AG09309 (cell line): ENCODE results near the gene CEMIP.

Source experiments
- DNase-seq: peaks from one replicate; pipeline ENCODE4 v3.0.0-alpha.2; 2010; ENCODE audit warnings: low read depth
- H3K4me3 ChIP-seq: 2 replicates; pipeline ENCODE4 v1.5.1; 2011; ENCODE audit warnings: mild to moderate bottlenecking, low read depth, low read length, moderate library complexity; ENCODE audit not compliant: control insufficient read depth
- TF ChIP-seq, protein P1 (sequence below): IDR thresholded peaks from 2 replicates; pipeline ENCODE4 v1.5.1; 2011; ENCODE audit warnings: mild to moderate bottlenecking, low read depth, low read length, inconsistent platforms; ENCODE audit not compliant: insufficient read depth, control insufficient read depth; ENCODE audit errors: missing control alignments

CEMIP gene

GRCh38 chr15:80816936-80817335 is 37.8 kb downstream of the CEMIP start:
- TF ChIP-seq, protein P1, sequence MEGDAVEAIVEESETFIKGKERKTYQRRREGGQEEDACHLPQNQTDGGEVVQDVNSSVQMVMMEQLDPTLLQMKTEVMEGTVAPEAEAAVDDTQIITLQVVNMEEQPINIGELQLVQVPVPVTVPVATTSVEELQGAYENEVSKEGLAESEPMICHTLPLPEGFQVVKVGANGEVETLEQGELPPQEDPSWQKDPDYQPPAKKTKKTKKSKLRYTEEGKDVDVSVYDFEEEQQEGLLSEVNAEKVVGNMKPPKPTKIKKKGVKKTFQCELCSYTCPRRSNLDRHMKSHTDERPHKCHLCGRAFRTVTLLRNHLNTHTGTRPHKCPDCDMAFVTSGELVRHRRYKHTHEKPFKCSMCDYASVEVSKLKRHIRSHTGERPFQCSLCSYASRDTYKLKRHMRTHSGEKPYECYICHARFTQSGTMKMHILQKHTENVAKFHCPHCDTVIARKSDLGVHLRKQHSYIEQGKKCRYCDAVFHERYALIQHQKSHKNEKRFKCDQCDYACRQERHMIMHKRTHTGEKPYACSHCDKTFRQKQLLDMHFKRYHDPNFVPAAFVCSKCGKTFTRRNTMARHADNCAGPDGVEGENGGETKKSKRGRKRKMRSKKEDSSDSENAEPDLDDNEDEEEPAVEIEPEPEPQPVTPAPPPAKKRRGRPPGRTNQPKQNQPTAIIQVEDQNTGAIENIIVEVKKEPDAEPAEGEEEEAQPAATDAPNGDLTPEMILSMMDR = no peak
- no peak for DNase-seq
- H3K4me3 ChIP-seq = no peak overlapping the region

- no peak overlapping the region for H3K4me3 ChIP-seq
- DNase-seq = no peak
- TF ChIP-seq, protein P1 = no peak
Measured at GRCh38 chr15:80817901-80818300, 38.7 kb downstream of the CEMIP start.

DNA sequence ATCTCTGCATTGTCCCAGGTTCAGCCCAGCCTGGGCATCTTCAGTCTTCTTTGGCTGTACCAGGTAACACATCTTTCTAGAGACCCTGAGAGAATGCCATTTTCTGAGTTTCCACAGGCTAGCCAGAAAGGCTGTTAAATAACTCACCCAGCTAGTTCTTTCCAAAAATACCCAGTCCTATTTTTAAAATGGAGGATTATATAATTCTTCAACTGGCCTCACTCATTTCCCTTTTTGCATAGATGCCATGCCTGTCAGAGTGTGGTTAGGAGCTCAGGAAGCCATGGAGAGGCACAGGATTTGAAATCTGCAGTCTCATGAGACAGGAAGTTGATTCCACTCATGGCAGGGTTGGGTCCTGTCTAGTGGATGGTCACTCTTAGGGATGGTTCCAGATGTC is 39.8 kb downstream of the CEMIP start:
- no peak for DNase-seq
- H3K4me3 ChIP-seq = no peak overlapping the region
- TF ChIP-seq, protein P1 = no peak

GRCh38 chr15:80820092-80820491 is 40.9 kb downstream of the CEMIP start:
- no peak overlapping the region for H3K4me3 ChIP-seq
- TF ChIP-seq, protein P1 = no peak
- no peak for DNase-seq

- TF ChIP-seq, protein P1 = no peak
- no peak for DNase-seq
Measured at GRCh38 chr15:80822256-80822655, 43.1 kb downstream of the CEMIP start.

DNA sequence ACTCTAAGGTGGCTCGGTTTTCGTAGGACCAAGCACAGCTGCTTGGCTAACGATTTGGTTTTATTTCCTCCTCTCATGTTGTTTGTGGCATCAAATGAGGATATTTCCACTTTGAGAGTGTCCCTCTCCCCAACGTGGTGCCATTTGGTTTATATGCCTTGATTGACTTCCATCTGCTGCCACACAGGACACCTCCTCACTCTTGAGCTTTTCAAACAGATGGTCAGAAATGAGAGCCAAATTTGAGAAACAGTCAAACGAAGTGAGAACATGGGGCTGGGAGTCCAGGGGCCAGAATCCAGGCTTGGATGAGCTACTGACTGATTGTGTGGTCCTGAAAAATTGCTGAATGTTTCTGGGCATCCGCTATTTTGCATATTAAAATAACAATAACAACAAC is 43.5 kb downstream of the CEMIP start:
- no peak for DNase-seq
- TF ChIP-seq, protein P1 = no peak
- no peak overlapping the region for H3K4me3 ChIP-seq

More at GRCh38 chr15:80822256-80822655, 43.1 kb downstream of the CEMIP start:
- no peak overlapping the region for H3K4me3 ChIP-seq

DNA sequence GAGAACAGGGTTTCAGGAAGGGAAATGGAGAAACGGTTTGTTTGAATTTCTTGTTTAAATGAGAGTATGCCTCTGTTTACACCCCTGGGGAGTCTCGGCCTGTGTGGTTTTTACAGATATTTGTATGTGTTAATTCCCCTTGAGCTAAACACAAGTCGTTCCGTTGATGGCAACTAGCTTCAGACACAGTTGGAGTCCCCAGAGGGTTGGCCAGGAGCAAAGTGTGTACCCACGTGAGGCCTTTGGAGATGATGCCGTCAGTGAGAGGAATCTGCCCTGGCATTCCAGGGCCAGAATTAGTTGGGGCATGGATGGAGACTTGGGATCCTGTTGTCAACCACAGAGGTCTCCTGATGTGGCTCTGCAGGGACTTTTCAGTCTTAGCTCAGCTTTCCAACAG is 44.0 kb downstream of the CEMIP start:
- no peak overlapping the region for H3K4me3 ChIP-seq
- DNase-seq = no peak
- TF ChIP-seq, protein P1 = no peak
